H1 (cell line): ENCODE data around the gene TRIM50.
"Not testable (repeated sequence)": the region's sequence is repeated elsewhere in the genome, so short reads cannot be mapped to it uniquely, and the experiment has no call there.

ENCODE experiments used
- EP300 ChIP-seq, 2 experiments: IDR thresholded peaks; 1 replicate in 1 of 2; 2 replicates in 1 of 2; pipeline ENCODE4 v1.6.1; 2011 to 2012; ENCODE audit warnings: low read depth in 2 of 2, low read length in 2 of 2, mild to moderate bottlenecking in 2 of 2, borderline replicate concordance in 1 of 2, inconsistent platforms in 1 of 2, moderate library complexity in 1 of 2
- EZH2 ChIP-seq: fragments of 200-600 bp; sonication (generic); IDR thresholded peaks from 2 replicates; pipeline ENCODE4 v1.7.1; 2012; ENCODE audit warnings: low read depth, mild to moderate bottlenecking, moderate library complexity, low read length, inconsistent platforms; ENCODE audit not compliant: severe bottlenecking
- NANOG ChIP-seq: IDR thresholded peaks from 2 replicates; pipeline ENCODE4 v1.6.1; 2011; ENCODE audit warnings: low read length, low read depth, mild to moderate bottlenecking, inconsistent platforms; ENCODE audit not compliant: insufficient read depth, poor library complexity, severe bottlenecking
- POLR2A ChIP-seq, 2 experiments: IDR thresholded peaks; 1 replicate in 1 of 2; 2 replicates in 1 of 2; pipeline ENCODE4 v1.6.1; 2011; ENCODE audit warnings: low read depth in 2 of 2, low read length in 2 of 2, mild to moderate bottlenecking in 2 of 2; ENCODE audit errors: control extremely low read depth in 1 of 2
- POLR2AphosphoS5 ChIP-seq: IDR thresholded peaks from 2 replicates; pipeline ENCODE4 v1.6.1; 2011; ENCODE audit warnings: low read depth, low read length
- POU5F1 ChIP-seq: IDR thresholded peaks from 2 replicates; pipeline ENCODE4 v1.6.1; 2011; ENCODE audit warnings: low read depth, mild to moderate bottlenecking, low read length, moderate library complexity
- RXRA ChIP-seq: IDR thresholded peaks from 2 replicates; pipeline ENCODE4 v1.6.1; 2011; ENCODE audit warnings: low read depth, mild to moderate bottlenecking, low read length, moderate library complexity; ENCODE audit not compliant: insufficient read depth
- SAP30 ChIP-seq: fragments of 300-600 bp; sonication (generic); IDR thresholded peaks from 2 replicates; pipeline ENCODE4 v1.7.1; 2012; ENCODE audit warnings: low read length, moderate library complexity, mild to moderate bottlenecking, inconsistent platforms; ENCODE audit not compliant: insufficient read depth, insufficient replicate concordance
- SRF ChIP-seq: IDR thresholded peaks from 2 replicates; pipeline ENCODE4 v1.6.1; 2011; ENCODE audit warnings: mild to moderate bottlenecking, low read depth, low read length, moderate library complexity
- TF ChIP-seq, protein P1 (sequence below), 3 experiments: IDR thresholded peaks; 1 replicate in 2 of 3; 2 replicates in 1 of 3; pipeline versions ENCODE4 v1.5.1 to v1.6.1; 2011; ENCODE audit warnings: low read length in 3 of 3, mild to moderate bottlenecking in 3 of 3, inconsistent platforms in 2 of 3, low read depth in 1 of 3, moderate library complexity in 1 of 3; ENCODE audit not compliant: insufficient read depth in 1 of 3; ENCODE audit errors: control extremely low read depth in 1 of 3

DNA sequence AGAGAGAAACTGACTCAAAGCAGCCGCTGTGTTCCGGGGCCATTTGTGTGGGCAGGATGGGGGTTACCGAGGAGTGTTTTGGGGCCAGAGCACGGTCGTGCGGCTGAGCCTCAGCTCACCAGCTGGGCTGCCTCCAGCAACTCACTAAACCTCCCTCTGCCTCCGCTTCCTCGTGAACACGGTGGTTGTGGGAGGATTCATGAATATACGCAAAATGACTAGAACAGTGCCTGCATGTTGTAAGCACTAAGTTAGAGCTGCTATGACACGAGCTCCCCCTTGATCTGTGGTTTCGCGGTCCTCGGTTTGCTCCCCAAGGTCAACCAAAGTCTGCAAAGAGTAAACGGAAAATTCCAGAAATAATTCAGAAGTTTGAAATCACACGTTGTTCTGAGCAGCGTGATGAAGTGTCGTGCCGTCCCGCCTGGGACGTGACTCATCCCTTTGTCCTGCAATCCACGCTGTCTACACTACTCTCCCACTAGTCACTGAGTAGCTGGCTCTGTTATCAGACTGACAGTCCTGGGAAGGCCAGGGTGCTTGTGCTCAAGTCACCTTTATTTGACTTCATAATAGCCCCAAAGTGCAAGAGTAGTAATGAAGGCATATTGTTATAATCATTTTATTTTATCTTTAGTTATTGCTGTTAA is 61.0 kb downstream of the TRIM50 start:
- not testable (repeated sequence) for TF ChIP-seq NANOG; SRF; POLR2AphosphoS5; EZH2; SAP30; EP300 (IDR thresholded peaks at IDR 0.05; ENCODE audit: borderline replicate concordance in 1 of 2, low read depth in 2 of 2, low read length in 2 of 2); RXRA; POU5F1; POLR2A (IDR thresholded peaks at IDR 0.05; ENCODE audit: control extremely low read depth in 1 of 2, low read depth in 2 of 2, low read length in 2 of 2)
- TF ChIP-seq, protein P1, sequence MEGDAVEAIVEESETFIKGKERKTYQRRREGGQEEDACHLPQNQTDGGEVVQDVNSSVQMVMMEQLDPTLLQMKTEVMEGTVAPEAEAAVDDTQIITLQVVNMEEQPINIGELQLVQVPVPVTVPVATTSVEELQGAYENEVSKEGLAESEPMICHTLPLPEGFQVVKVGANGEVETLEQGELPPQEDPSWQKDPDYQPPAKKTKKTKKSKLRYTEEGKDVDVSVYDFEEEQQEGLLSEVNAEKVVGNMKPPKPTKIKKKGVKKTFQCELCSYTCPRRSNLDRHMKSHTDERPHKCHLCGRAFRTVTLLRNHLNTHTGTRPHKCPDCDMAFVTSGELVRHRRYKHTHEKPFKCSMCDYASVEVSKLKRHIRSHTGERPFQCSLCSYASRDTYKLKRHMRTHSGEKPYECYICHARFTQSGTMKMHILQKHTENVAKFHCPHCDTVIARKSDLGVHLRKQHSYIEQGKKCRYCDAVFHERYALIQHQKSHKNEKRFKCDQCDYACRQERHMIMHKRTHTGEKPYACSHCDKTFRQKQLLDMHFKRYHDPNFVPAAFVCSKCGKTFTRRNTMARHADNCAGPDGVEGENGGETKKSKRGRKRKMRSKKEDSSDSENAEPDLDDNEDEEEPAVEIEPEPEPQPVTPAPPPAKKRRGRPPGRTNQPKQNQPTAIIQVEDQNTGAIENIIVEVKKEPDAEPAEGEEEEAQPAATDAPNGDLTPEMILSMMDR (IDR thresholded peaks at IDR 0.05; ENCODE audit: control extremely low read depth in 1 of 3, insufficient read depth in 1 of 3, low read depth in 1 of 3, low read length in 3 of 3) = not testable (repeated sequence)
